ENCODE measurements around the gene FRMD4A.

The FRMD4A gene

GRCh38 chr10:13608246-13608853 is 722.4 kb downstream of the FRMD4A start:
- in situ Hi-C loops (cut with MboI; ENCODE audit: low sequenced_read_pairs): no loop called here

- in situ Hi-C loops (cut with MboI; ENCODE audit: low sequenced_read_pairs): no loop called here
Measured at GRCh38 chr10:13604357-13605040, 726.2 kb downstream of the FRMD4A start.

- in situ Hi-C loops (cut with MboI; ENCODE audit: low sequenced_read_pairs): no loop called here
Measured at GRCh38 chr10:13597909-13598308, 732.8 kb downstream of the FRMD4A start.

- in situ Hi-C loops (cut with MboI; ENCODE audit: low sequenced_read_pairs): no loop called here
Measured at GRCh38 chr10:13594641-13595040, 736.1 kb downstream of the FRMD4A start.

All from HL-60/S4 treated with retinoic acid at 250 ng/mL for 4 days and 3 days (cell line).